ENCODE measurements around the gene TMEM63A. TPM values are rescaled to one million over a fixed set of nuclear protein-coding genes. Genes with fewer than 3 reads are reported as not detected.

The TMEM63A gene
- total RNA-seq, 1 experiment from 2014 or later = 6.4 TPM

GRCh38 chr1:225855503-225856300 is 26.5 kb downstream of the TMEM63A start:
- no peak for DNase-seq (ENCODE audit: low read depth)
- in situ Hi-C loops (cut with HindIII; ENCODE audit: low pct_unique_long_range_greater_than_20kb, low sequenced_read_pairs) = no loop called here

- DNase-seq (ENCODE audit: low read depth) = no peak
- in situ Hi-C loops (cut with HindIII; ENCODE audit: low pct_unique_long_range_greater_than_20kb, low sequenced_read_pairs) = no loop called here
Measured at GRCh38 chr1:225853441-225853840, 28.7 kb downstream of the TMEM63A start.

- no peak for DNase-seq (ENCODE audit: low read depth)
- in situ Hi-C loops (cut with HindIII; ENCODE audit: low pct_unique_long_range_greater_than_20kb, low sequenced_read_pairs) = no loop called here
Measured at GRCh38 chr1:225852413-225853124, 29.6 kb downstream of the TMEM63A start.

- no peak for DNase-seq (ENCODE audit: low read depth)
- in situ Hi-C loops (cut with HindIII; ENCODE audit: low pct_unique_long_range_greater_than_20kb, low sequenced_read_pairs) = no loop called here
Measured at GRCh38 chr1:225851805-225852204, 30.4 kb downstream of the TMEM63A start.

GRCh38 chr1:225850370-225850769 is 31.8 kb downstream of the TMEM63A start:
- DNase-seq (ENCODE audit: low read depth) = no peak
- in situ Hi-C loops (cut with HindIII; ENCODE audit: low pct_unique_long_range_greater_than_20kb, low sequenced_read_pairs) = no loop called here

GRCh38 chr1:225849925-225850324 is 32.3 kb downstream of the TMEM63A start:
- no peak for DNase-seq (ENCODE audit: low read depth)
- in situ Hi-C loops (cut with HindIII; ENCODE audit: low pct_unique_long_range_greater_than_20kb, low sequenced_read_pairs) = no loop called here

- in situ Hi-C loops (cut with HindIII; ENCODE audit: low pct_unique_long_range_greater_than_20kb, low sequenced_read_pairs) = no loop called here
- no peak for DNase-seq (ENCODE audit: low read depth)
Measured at GRCh38 chr1:225848030-225848955, 33.9 kb downstream of the TMEM63A start.

GRCh38 chr1:225847610-225848009 is 34.6 kb downstream of the TMEM63A start:
- no peak for DNase-seq (ENCODE audit: low read depth)
- in situ Hi-C loops (cut with HindIII; ENCODE audit: low pct_unique_long_range_greater_than_20kb, low sequenced_read_pairs) = no loop called here

GRCh38 chr1:225846331-225847310 is 35.6 kb downstream of the TMEM63A start:
- no peak for DNase-seq (ENCODE audit: low read depth)
- in situ Hi-C loops (cut with HindIII; ENCODE audit: low pct_unique_long_range_greater_than_20kb, low sequenced_read_pairs) = no loop called here

GRCh38 chr1:225845571-225846259 is 36.5 kb downstream of the TMEM63A start:
- DNase-seq (ENCODE audit: low read depth) = peak; percentile 64
- in situ Hi-C loops (cut with HindIII; ENCODE audit: low pct_unique_long_range_greater_than_20kb, low sequenced_read_pairs) = no loop called here

GRCh38 chr1:225845097-225845496 is 37.1 kb downstream of the TMEM63A start:
- no peak for DNase-seq (ENCODE audit: low read depth)
- in situ Hi-C loops (cut with HindIII; ENCODE audit: low pct_unique_long_range_greater_than_20kb, low sequenced_read_pairs) = no loop called here

- DNase-seq (ENCODE audit: low read depth) = peak; percentile 30
- in situ Hi-C loops (cut with HindIII; ENCODE audit: low pct_unique_long_range_greater_than_20kb, low sequenced_read_pairs) = no loop called here
Measured at GRCh38 chr1:225844236-225845061, 37.7 kb downstream of the TMEM63A start.

GRCh38 chr1:225843426-225843795 is 38.8 kb downstream of the TMEM63A start:
- DNase-seq (ENCODE audit: low read depth) = no peak
- in situ Hi-C loops (cut with HindIII; ENCODE audit: low pct_unique_long_range_greater_than_20kb, low sequenced_read_pairs) = no loop called here

GRCh38 chr1:225842788-225843425 is 39.3 kb downstream of the TMEM63A start:
- no peak for DNase-seq (ENCODE audit: low read depth)
- in situ Hi-C loops (cut with HindIII; ENCODE audit: low pct_unique_long_range_greater_than_20kb, low sequenced_read_pairs) = no loop called here

GRCh38 chr1:225842074-225842473 is 40.1 kb downstream of the TMEM63A start:
- no peak for DNase-seq (ENCODE audit: low read depth)
- in situ Hi-C loops (cut with HindIII; ENCODE audit: low pct_unique_long_range_greater_than_20kb, low sequenced_read_pairs) = no loop called here

- DNase-seq (ENCODE audit: low read depth) = no peak
- in situ Hi-C loops (cut with HindIII; ENCODE audit: low pct_unique_long_range_greater_than_20kb, low sequenced_read_pairs) = no loop called here
Measured at GRCh38 chr1:225840713-225841112, 41.5 kb downstream of the TMEM63A start.
